Karpas-422 (cell line): Measurements from ENCODE around the gene UBASH3B. TPM values are rescaled to one million over a fixed set of nuclear protein-coding genes. Genes with fewer than 3 reads are reported as not detected.

Experiments used
- DNase-seq: peaks from one replicate; pipeline ENCODE4 v3.0.0-alpha.2; 2015
- H2AFZ ChIP-seq: fragments of 200-600 bp; sonication (generic); 2 replicates; pipeline ENCODE4 v1.6.1; 2014; ENCODE audit warnings: antibody characterized with exemption, low read length, mixed read lengths
- H3K27ac ChIP-seq: fragments of 200-600 bp; sonication (generic); 2 replicates; pipeline ENCODE4 v1.5.1; 2014; ENCODE audit warnings: mild to moderate bottlenecking, low read length, moderate library complexity
- H3K27me3 ChIP-seq: fragments of 200-600 bp; sonication (generic); 2 replicates; pipeline ENCODE4 v1.6.1; 2014; ENCODE audit warnings: low read length, mixed read lengths
- H3K36me3 ChIP-seq: fragments of 200-600 bp; sonication (generic); 2 replicates; pipeline ENCODE4 v1.6.1; 2014; ENCODE audit warnings: low read length, mixed read lengths; ENCODE audit not compliant: insufficient read depth
- H3K4me1 ChIP-seq: fragments of 200-600 bp; sonication (generic); 2 replicates; pipeline ENCODE4 v1.6.1; 2014; ENCODE audit warnings: mild to moderate bottlenecking, low read length, mixed read lengths
- H3K4me2 ChIP-seq: fragments of 200-600 bp; sonication (generic); 2 replicates; pipeline ENCODE4 v1.6.1; 2014; ENCODE audit warnings: low read length, low read depth, mild to moderate bottlenecking; ENCODE audit not compliant: poor library complexity, severe bottlenecking
- H3K4me3 ChIP-seq: fragments of 200-600 bp; sonication (generic); 2 replicates; pipeline ENCODE4 v1.5.1; 2014; ENCODE audit warnings: mild to moderate bottlenecking, antibody characterized with exemption, low read length, mixed read lengths
- H3K79me2 ChIP-seq: fragments of 200-600 bp; sonication (generic); 2 replicates; pipeline ENCODE4 v1.6.1; 2014; ENCODE audit warnings: mild to moderate bottlenecking, low read length, mixed read lengths
- H3K9ac ChIP-seq: fragments of 200-600 bp; sonication (generic); 2 replicates; pipeline ENCODE4 v1.6.0; 2014; ENCODE audit warnings: low read length
- H3K9me2 ChIP-seq: fragments of 200-600 bp; sonication (generic), shearing (Covaris generic); replicated peaks from 2 replicates; pipeline ENCODE4 v1.6.0; 2014; ENCODE audit warnings: mild to moderate bottlenecking, low read length, moderate library complexity; ENCODE audit not compliant: insufficient read depth
- H3K9me3 ChIP-seq: fragments of 300-700, 200-600 bp; sonication (generic); 2 replicates; pipeline ENCODE4 v1.6.1; 2014; ENCODE audit warnings: low read length, mixed read lengths
- H4K20me1 ChIP-seq: fragments of 200-600 bp; sonication (generic); 2 replicates; pipeline ENCODE4 v1.6.1; 2014; ENCODE audit warnings: mild to moderate bottlenecking, antibody characterized with exemption, low read length, low read depth; ENCODE audit not compliant: insufficient read depth
- total RNA-seq: library from RNA; depleted of rRNA; stranded (reverse); fragments of >200 nt; shearing (Covaris generic); gene quantifications from 2 replicates; pipeline ENCODE4 v1.2.3, GENCODE V29; 2014; ENCODE audit warnings: low replicate concordance

The UBASH3B gene
- total RNA-seq, 1 experiment from 2014 or later, result 9.0 TPM

DNA sequence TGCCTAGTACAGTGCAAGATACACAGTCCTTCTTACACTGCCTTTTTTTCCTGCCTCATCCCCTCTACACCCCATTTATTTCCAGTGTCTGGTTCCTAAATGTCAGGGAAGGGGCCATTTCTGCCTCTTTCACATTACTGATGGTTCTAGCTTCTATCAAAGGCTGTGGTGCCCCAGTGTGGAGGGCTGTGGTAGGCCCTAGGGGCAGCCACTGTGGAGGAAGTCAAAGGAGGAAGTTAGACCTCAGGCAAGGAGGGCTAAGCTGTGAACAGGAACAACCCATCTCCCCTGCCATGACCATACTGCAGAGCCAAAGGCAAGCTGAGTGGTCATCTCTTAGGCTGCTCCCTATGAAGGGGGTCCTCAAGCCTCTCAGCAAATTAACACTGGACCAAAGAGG lies 100.9 kb downstream of the UBASH3B start:
- Histone ChIP-seq H3K79me2 (no peaks in the 10 kb centered on the region), H2AFZ (peak overlapping the region; percentile 75; the same call in 1 of the 2 replicates), H3K27ac (peak overlapping the region; percentile 73), H3K4me3 (no peak overlapping the region), H3K9ac (peak overlapping the region; percentile 56), H3K4me1 (peaks cover 32% of the 10 kb centered on the region), H3K9me3 (no peaks in the 10 kb centered on the region), H3K4me2 (peak overlapping the region; percentile 37), H3K27me3 (no peaks in the 10 kb centered on the region), H4K20me1 (no peaks in the 10 kb centered on the region), H3K36me3 (no peaks in the 10 kb centered on the region), H3K9me2 (no peaks in the 10 kb centered on the region)
- peak; percentile 86 for DNase-seq

DNA sequence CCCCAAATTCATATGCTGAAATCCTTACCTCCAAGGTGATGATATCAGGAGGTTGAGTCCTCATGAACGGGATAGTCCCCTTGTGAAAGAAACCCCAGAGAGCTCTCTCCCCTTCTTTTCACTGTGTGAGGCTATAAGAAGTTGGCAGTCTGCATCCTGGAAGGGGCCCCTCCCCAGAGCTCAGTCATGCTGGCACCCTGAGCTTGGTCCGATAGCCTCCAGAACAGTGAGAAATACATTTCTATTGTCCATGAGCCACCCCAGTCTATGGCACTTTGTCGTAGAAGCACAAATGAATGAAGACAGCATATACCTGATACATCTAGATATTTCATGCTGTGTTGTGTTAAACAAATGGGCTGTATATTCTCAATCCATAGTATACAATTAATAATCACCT lies 101.7 kb downstream of the UBASH3B start:
- H3K4me3 ChIP-seq, result no peak overlapping the region
- no peak overlapping the region for H3K9ac ChIP-seq
- no peak overlapping the region for H3K4me2 ChIP-seq
- H3K9me3 ChIP-seq, result no peaks in the 10 kb centered on the region
- no peaks in the 10 kb centered on the region for H3K9me2 ChIP-seq
- no peak overlapping the region for H2AFZ ChIP-seq
- no peaks in the 10 kb centered on the region for H4K20me1 ChIP-seq
- no peak overlapping the region for H3K27ac ChIP-seq
- H3K79me2 ChIP-seq, result no peaks in the 10 kb centered on the region
- no peaks in the 10 kb centered on the region for H3K27me3 ChIP-seq
- no peaks in the 10 kb centered on the region for H3K36me3 ChIP-seq
- peaks cover 32% of the 10 kb centered on the region for H3K4me1 ChIP-seq
- no peak for DNase-seq

DNA sequence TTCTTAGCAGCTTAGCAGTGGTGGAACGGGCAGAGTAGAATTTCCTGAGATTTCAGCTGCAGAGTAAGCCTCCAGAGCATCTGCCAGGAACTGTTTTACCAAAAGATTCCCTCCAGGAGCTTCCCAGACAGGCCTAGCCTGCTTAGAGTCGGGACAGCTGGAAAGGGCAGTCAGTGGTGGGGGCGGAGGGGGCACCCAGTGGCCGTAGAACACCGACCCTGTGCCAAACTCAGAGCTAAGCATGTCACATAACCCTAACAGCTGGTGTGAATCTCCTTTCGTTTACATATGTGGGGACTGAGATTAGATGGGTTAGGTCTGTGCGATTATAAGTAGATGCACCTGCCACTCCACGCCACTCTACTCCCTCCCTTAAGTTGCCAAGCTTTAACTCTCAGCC lies 102.8 kb downstream of the UBASH3B start:
- H4K20me1 ChIP-seq, result no peaks in the 10 kb centered on the region
- H2AFZ ChIP-seq, result no peak overlapping the region
- H3K4me2 ChIP-seq, result no peak overlapping the region
- no peaks in the 10 kb centered on the region for H3K36me3 ChIP-seq
- no peaks in the 10 kb centered on the region for H3K27me3 ChIP-seq
- H3K9me3 ChIP-seq, result no peaks in the 10 kb centered on the region
- H3K4me3 ChIP-seq, result no peak overlapping the region
- H3K9me2 ChIP-seq, result no peaks in the 10 kb centered on the region
- no peak overlapping the region for H3K9ac ChIP-seq
- DNase-seq, result no peak
- no peaks in the 10 kb centered on the region for H3K79me2 ChIP-seq
- peaks cover 32% of the 10 kb centered on the region for H3K4me1 ChIP-seq
- no peak overlapping the region for H3K27ac ChIP-seq

GRCh38 chr11:122758974-122759373 lies 103.5 kb downstream of the UBASH3B start:
- H3K9me3 ChIP-seq, result no peaks in the 10 kb centered on the region
- H3K9ac ChIP-seq, result no peak overlapping the region
- peaks cover 32% of the 10 kb centered on the region for H3K4me1 ChIP-seq
- no peak overlapping the region for H3K4me3 ChIP-seq
- H3K27me3 ChIP-seq, result no peaks in the 10 kb centered on the region
- no peaks in the 10 kb centered on the region for H3K9me2 ChIP-seq
- no peak for DNase-seq
- no peak overlapping the region for H2AFZ ChIP-seq
- no peaks in the 10 kb centered on the region for H4K20me1 ChIP-seq
- no peak overlapping the region for H3K27ac ChIP-seq
- no peaks in the 10 kb centered on the region for H3K36me3 ChIP-seq
- no peak overlapping the region for H3K4me2 ChIP-seq
- H3K79me2 ChIP-seq, result no peaks in the 10 kb centered on the region

- Histone ChIP-seq H3K4me3 (no peak overlapping the region), H3K79me2 (no peaks in the 10 kb centered on the region), H3K36me3 (no peaks in the 10 kb centered on the region), H3K9ac (no peak overlapping the region), H2AFZ (no peak overlapping the region), H3K9me2 (no peaks in the 10 kb centered on the region), H3K4me2 (no peak overlapping the region), H3K27ac (no peak overlapping the region), H3K4me1 (no peaks in the 10 kb centered on the region), H3K9me3 (no peaks in the 10 kb centered on the region), H3K27me3 (no peaks in the 10 kb centered on the region), H4K20me1 (no peaks in the 10 kb centered on the region)
- DNase-seq, result no peak
These were observed 107.6 kb downstream of the UBASH3B start for GRCh38 chr11:122763108-122763507.

DNA sequence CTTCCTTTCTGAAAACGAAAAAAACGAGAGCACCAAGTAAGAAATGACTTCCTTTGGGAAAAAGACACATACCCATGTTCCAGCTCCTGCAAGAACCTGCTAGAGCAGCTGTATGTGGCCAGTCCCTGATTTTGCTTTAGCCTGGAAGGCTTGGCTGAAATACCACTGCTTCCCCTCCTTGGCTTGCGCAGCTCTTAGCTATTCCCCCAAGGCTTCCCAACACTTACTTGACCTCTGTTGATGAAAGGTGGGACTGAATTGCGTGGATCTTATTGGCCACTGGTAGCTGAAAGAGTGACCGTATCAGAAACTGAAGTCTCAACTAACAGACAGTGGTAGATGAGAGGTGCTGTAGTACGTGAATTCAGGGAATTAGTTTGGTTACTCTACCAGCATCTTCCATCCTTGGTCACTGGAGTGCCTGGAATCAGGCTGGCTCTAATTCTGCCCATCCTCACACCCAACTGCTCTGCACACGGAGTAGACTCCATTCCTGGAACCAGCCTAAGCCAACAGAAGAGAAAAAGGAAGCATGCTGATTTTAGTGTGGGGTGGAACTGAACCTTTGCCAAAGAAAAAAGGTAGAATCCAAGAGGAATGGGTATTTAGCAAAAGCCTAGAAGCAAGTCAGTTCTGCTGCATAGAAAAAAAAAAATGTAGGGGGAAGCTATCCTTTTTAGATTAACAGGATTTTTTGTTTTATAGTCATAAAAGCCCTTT lies 109.0 kb downstream of the UBASH3B start:
- H3K4me1 ChIP-seq, result no peaks in the 10 kb centered on the region
- no peak overlapping the region for H3K4me2 ChIP-seq
- no peaks in the 10 kb centered on the region for H3K36me3 ChIP-seq
- H3K9me2 ChIP-seq, result no peaks in the 10 kb centered on the region
- no peak overlapping the region for H2AFZ ChIP-seq
- no peak for DNase-seq
- no peaks in the 10 kb centered on the region for H3K27me3 ChIP-seq
- no peaks in the 10 kb centered on the region for H3K79me2 ChIP-seq
- no peak overlapping the region for H3K27ac ChIP-seq
- H3K4me3 ChIP-seq, result no peak overlapping the region
- no peaks in the 10 kb centered on the region for H3K9me3 ChIP-seq
- no peak overlapping the region for H3K9ac ChIP-seq
- no peaks in the 10 kb centered on the region for H4K20me1 ChIP-seq

- Histone ChIP-seq H4K20me1 (no peaks in the 10 kb centered on the region), H3K4me3 (no peak overlapping the region), H3K9me2 (no peaks in the 10 kb centered on the region), H3K79me2 (no peaks in the 10 kb centered on the region), H3K9me3 (no peaks in the 10 kb centered on the region), H3K36me3 (no peaks in the 10 kb centered on the region), H3K27ac (no peak overlapping the region), H2AFZ (no peak overlapping the region), H3K9ac (no peak overlapping the region), H3K27me3 (no peaks in the 10 kb centered on the region), H3K4me2 (no peak overlapping the region), H3K4me1 (no peaks in the 10 kb centered on the region)
- no peak for DNase-seq
These were observed 110.1 kb downstream of the UBASH3B start for GRCh38 chr11:122765487-122766131.

GRCh38 chr11:122769126-122769780 lies 113.7 kb downstream of the UBASH3B start:
- no peak overlapping the region for H3K4me2 ChIP-seq
- no peaks in the 10 kb centered on the region for H3K79me2 ChIP-seq
- no peaks in the 10 kb centered on the region for H3K36me3 ChIP-seq
- no peaks in the 10 kb centered on the region for H3K9me2 ChIP-seq
- no peak overlapping the region for H3K4me3 ChIP-seq
- no peak overlapping the region for H3K27ac ChIP-seq
- no peaks in the 10 kb centered on the region for H4K20me1 ChIP-seq
- H3K4me1 ChIP-seq, result no peaks in the 10 kb centered on the region
- no peak for DNase-seq
- no peaks in the 10 kb centered on the region for H3K9me3 ChIP-seq
- H3K9ac ChIP-seq, result no peak overlapping the region
- no peak overlapping the region for H2AFZ ChIP-seq
- no peaks in the 10 kb centered on the region for H3K27me3 ChIP-seq
